ENCODE measurements around the gene SERPINA1. TPM values are rescaled to one million over a fixed set of nuclear protein-coding genes. Genes with fewer than 3 reads are reported as not detected.

The SERPINA1 gene
- total and polyA plus RNA-seq, 10 of the 15 experiments (the other 5 are each of a cell fraction or from before 2014, with no cell fraction given) = 0.16 to 6.6 (median 0.53) TPM

DNA sequence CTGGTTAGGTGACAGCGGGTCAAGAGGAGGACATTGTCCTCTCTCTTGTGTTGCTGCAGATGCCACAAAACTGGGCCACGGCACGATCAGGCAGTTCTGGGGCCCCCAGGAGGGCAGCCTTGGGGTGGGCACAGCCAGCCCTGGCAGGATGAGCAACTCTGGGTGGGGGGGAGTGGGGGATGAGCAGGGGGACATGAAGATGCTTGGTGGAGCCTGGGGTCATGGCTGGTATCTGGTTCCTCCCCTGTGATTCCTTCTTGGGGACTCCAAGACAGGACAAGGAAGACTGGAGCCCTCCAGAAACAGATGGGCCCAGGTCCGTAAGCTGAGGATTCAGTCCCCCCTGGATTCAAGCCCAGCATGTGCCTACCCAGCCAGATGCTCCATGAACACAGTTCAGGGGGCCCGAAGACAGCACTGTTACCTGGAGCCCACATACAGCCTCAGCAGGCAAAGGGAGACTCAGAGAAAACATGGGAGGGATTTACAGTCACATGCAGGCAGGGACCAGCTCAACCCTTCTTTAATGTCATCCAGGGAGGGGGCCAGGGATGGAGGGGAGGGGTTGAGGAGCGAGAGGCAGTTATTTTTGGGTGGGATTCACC, 10.4 kb downstream of the SERPINA1 start:
- H3K79me2 ChIP-seq (ENCODE audit: control insufficient read depth, insufficient read depth, low read length) = no peaks in the 10 kb centered on the region
- ChIA-PET CTCF (no interaction called here), SMC1A (ENCODE audit: uncharacterized antibody, unreplicated experiment) (no interaction called here), RAD21 (ENCODE audit: unreplicated experiment) (no interaction called here), POLR2A (no interaction called here)
- no peak overlapping the region for H3K4me2 ChIP-seq (ENCODE audit: control insufficient read depth, insufficient read depth)
- no peaks in the 10 kb centered on the region for H4K20me1 ChIP-seq (ENCODE audit: control insufficient read depth, insufficient read depth)
- H3K4me1 ChIP-seq (ENCODE audit: control insufficient read depth, insufficient read depth, low read length) = no peaks in the 10 kb centered on the region
- ATAC-seq (no peak), DNase-seq (ENCODE audit: low read depth, low spot score) (no peak), FAIRE-seq (no peak)
- no TSS peak for BruUV-seq (replicated peaks)
- TF ChIP-seq, protein P1, sequence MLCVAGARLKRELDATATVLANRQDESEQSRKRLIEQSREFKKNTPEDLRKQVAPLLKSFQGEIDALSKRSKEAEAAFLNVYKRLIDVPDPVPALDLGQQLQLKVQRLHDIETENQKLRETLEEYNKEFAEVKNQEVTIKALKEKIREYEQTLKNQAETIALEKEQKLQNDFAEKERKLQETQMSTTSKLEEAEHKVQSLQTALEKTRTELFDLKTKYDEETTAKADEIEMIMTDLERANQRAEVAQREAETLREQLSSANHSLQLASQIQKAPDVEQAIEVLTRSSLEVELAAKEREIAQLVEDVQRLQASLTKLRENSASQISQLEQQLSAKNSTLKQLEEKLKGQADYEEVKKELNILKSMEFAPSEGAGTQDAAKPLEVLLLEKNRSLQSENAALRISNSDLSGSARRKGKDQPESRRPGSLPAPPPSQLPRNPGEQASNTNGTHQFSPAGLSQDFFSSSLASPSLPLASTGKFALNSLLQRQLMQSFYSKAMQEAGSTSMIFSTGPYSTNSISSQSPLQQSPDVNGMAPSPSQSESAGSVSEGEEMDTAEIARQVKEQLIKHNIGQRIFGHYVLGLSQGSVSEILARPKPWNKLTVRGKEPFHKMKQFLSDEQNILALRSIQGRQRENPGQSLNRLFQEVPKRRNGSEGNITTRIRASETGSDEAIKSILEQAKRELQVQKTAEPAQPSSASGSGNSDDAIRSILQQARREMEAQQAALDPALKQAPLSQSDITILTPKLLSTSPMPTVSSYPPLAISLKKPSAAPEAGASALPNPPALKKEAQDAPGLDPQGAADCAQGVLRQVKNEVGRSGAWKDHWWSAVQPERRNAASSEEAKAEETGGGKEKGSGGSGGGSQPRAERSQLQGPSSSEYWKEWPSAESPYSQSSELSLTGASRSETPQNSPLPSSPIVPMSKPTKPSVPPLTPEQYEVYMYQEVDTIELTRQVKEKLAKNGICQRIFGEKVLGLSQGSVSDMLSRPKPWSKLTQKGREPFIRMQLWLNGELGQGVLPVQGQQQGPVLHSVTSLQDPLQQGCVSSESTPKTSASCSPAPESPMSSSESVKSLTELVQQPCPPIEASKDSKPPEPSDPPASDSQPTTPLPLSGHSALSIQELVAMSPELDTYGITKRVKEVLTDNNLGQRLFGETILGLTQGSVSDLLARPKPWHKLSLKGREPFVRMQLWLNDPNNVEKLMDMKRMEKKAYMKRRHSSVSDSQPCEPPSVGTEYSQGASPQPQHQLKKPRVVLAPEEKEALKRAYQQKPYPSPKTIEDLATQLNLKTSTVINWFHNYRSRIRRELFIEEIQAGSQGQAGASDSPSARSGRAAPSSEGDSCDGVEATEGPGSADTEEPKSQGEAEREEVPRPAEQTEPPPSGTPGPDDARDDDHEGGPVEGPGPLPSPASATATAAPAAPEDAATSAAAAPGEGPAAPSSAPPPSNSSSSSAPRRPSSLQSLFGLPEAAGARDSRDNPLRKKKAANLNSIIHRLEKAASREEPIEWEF (IDR thresholded peaks at IDR 0.05; ENCODE audit: insufficient replicate concordance, low read depth, low read length) = no peak
- TF ChIP-seq GATAD2B (conservative IDR thresholded peaks at IDR 0.05; ENCODE audit: low read depth) (no peak), ZNF217 (IDR thresholded peaks at IDR 0.05) (no peak), ZNF622 (IDR thresholded peaks at IDR 0.05) (no peak), HCFC1 (IDR thresholded peaks at IDR 0.05; ENCODE audit: low read length) (no peak), FOXK2 (IDR thresholded peaks at IDR 0.05) (no peak), RB1 (IDR thresholded peaks at IDR 0.05; ENCODE audit: borderline replicate concordance) (no peak), BHLHE40 (IDR thresholded peaks at IDR 0.05; ENCODE audit: borderline replicate concordance in 1 of 2, low read depth in 2 of 2, low read length in 1 of 2) (no peak)
- H3K4me3 ChIP-seq = no peak overlapping the region
- H3K9me3 ChIP-seq (replicated peaks; ENCODE audit: control insufficient read depth, insufficient read depth, low read length) = no peaks in the 10 kb centered on the region
- intact Hi-C loops (cut with micrococcal nuclease; ENCODE audit: unreplicated experiment) = no loop called here
- no peak overlapping the region for H3K9ac ChIP-seq (ENCODE audit: control insufficient read depth, insufficient read depth, low read length)
- no peaks in the 10 kb centered on the region for H3K36me3 ChIP-seq (ENCODE audit: control insufficient read depth in 2 of 2, insufficient read depth in 2 of 2, low read length in 1 of 2)
- no peak overlapping the region for H2AFZ ChIP-seq (ENCODE audit: control insufficient read depth, low read depth, low read length)
- in situ Hi-C loops (cut with MboI) = no loop called here
- no peaks in the 10 kb centered on the region; a peak in 2 of 4 replicates for H3K27me3 ChIP-seq (replicated peaks in 1 of 2; ENCODE audit: control insufficient read depth in 2 of 2, insufficient read depth in 2 of 2, low read length in 1 of 2)
- WGBS (ENCODE audit: insufficient coverage, insufficient replicate concordance, low lambda C conversion rate, missing lambda C conversion rate) = 9% methylated on average over 6 of the region's 6 CpGs
- no peak overlapping the region for H3K27ac ChIP-seq (ENCODE audit: control insufficient read depth, insufficient read depth)
